Stimulated activated CD4-positive, alpha-beta T cell treated with anti-CD3 and anti-CD28 coated beads, Interleukin-1b, Interleukin-23, amount 100 ng/mL, for 1 hour (primary cell): ENCODE data around the gene RBM38.
"Not testable (repeated sequence)": the region's sequence is repeated elsewhere in the genome, so short reads cannot be mapped to it uniquely, and the experiment has no call there.

Experiments used
- DNase-seq, 2 donors: peaks; one replicate each; pipeline ENCODE4 v3.0.0-alpha.2; 2020; ENCODE audit warnings: low read depth in 2 of 2

The RBM38 gene

GRCh38 chr20:57417830-57418780, 26.9 kb downstream of the RBM38 start:
- no peak for DNase-seq

GRCh38 chr20:57419479-57419878, 28.3 kb downstream of the RBM38 start:
- not testable (repeated sequence) for DNase-seq

GRCh38 chr20:57420571-57421252, 29.5 kb downstream of the RBM38 start:
- no peak for DNase-seq

GRCh38 chr20:57421253-57422220, 30.3 kb downstream of the RBM38 start:
- DNase-seq: no peak

- no peak for DNase-seq
These were observed 31.1 kb downstream of the RBM38 start for GRCh38 chr20:57422254-57422653.

GRCh38 chr20:57425150-57426013, 34.2 kb downstream of the RBM38 start:
- DNase-seq: no peak

GRCh38 chr20:57426271-57426689, 35.1 kb downstream of the RBM38 start:
- no peak for DNase-seq

- DNase-seq: no peak
These were observed 35.6 kb downstream of the RBM38 start for GRCh38 chr20:57426831-57427230.

GRCh38 chr20:57428324-57429158, 37.3 kb downstream of the RBM38 start:
- DNase-seq: no peak

GRCh38 chr20:57429159-57429496, 37.9 kb downstream of the RBM38 start:
- no peak for DNase-seq

GRCh38 chr20:57429580-57430200, 38.5 kb downstream of the RBM38 start:
- DNase-seq: no peak

GRCh38 chr20:57430201-57430596, 39.0 kb downstream of the RBM38 start:
- not testable (repeated sequence) for DNase-seq

GRCh38 chr20:57431539-57431835, 40.3 kb downstream of the RBM38 start:
- DNase-seq: no peak

- DNase-seq: no peak
These were observed 41.3 kb downstream of the RBM38 start for GRCh38 chr20:57432480-57432861.

- DNase-seq: peak; percentile 17 to 41
These were observed 41.8 kb downstream of the RBM38 start for GRCh38 chr20:57432862-57433491.

GRCh38 chr20:57433657-57434389, 42.6 kb downstream of the RBM38 start:
- DNase-seq: no peak

- no peak for DNase-seq
These were observed 43.1 kb downstream of the RBM38 start for GRCh38 chr20:57434390-57434700.

GRCh38 chr20:57435105-57435497, 43.9 kb downstream of the RBM38 start:
- DNase-seq: no peak
